22Rv1 (cell line): ENCODE data around the gene GUCY2D.
"Not testable (repeated sequence)": the region's sequence is repeated elsewhere in the genome, so short reads cannot be mapped to it uniquely, and the experiment has no call there.

Source experiments
- H3K27ac ChIP-seq: fragments of 450-650 bp; 2 replicates; pipeline ENCODE4 v1.5.1; 2017
- ZFX ChIP-seq: fragments of 450-650 bp; IDR thresholded peaks from 2 replicates; pipeline ENCODE4 v1.6.1; 2017; ENCODE audit warnings: antibody characterized with exemption, borderline replicate concordance
- TF ChIP-seq, protein P1 (sequence below): fragments of 450-650 bp; IDR thresholded peaks from 2 replicates; pipeline ENCODE4 v1.5.1; 2017; ENCODE audit warnings: mild to moderate bottlenecking

Gene GUCY2D

GRCh38 chr17:8001976-8002720 lies at the start of gene GUCY2D:
GUCY2D (plus strand) TSS chr17:8002615; CDS start chr17:8003048, 433 bp downstream.
- TF ChIP-seq, protein P1, sequence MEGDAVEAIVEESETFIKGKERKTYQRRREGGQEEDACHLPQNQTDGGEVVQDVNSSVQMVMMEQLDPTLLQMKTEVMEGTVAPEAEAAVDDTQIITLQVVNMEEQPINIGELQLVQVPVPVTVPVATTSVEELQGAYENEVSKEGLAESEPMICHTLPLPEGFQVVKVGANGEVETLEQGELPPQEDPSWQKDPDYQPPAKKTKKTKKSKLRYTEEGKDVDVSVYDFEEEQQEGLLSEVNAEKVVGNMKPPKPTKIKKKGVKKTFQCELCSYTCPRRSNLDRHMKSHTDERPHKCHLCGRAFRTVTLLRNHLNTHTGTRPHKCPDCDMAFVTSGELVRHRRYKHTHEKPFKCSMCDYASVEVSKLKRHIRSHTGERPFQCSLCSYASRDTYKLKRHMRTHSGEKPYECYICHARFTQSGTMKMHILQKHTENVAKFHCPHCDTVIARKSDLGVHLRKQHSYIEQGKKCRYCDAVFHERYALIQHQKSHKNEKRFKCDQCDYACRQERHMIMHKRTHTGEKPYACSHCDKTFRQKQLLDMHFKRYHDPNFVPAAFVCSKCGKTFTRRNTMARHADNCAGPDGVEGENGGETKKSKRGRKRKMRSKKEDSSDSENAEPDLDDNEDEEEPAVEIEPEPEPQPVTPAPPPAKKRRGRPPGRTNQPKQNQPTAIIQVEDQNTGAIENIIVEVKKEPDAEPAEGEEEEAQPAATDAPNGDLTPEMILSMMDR, result no peak
- no peak for TF ChIP-seq ZFX
- H3K27ac ChIP-seq, result no peak within 1 kb of the TSS

DNA sequence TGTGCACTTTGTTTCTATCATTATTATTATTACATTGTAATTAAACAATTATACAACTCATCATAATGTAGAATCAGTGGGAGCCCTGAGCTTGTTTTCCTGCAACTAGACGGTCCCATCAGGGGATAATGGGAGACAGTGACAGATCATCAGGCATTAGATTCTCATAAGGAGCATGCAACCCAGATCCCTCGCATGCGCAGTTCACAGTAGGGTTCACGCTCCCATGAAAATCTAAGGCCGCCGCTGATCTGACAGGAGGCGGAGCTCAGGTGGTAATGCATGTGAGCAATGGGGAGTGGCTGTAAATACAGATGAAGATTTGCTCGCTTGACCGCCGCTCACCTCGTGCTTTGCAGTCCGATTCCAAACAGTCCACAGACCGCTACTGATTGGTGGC lies 49.1 kb upstream of the GUCY2D start:
- not testable (repeated sequence) for H3K27ac ChIP-seq

GRCh38 chr17:7955414-7956227 lies 46.8 kb upstream of the GUCY2D start:
- no peak overlapping the region for H3K27ac ChIP-seq
- TF ChIP-seq, protein P1, result no peak
- TF ChIP-seq ZFX, result no peak

- TF ChIP-seq, protein P1, result no peak
- no peak for TF ChIP-seq ZFX
- no peak overlapping the region for H3K27ac ChIP-seq
Measured at GRCh38 chr17:7956228-7956965, 46.0 kb upstream of the GUCY2D start.

- no peak for TF ChIP-seq ZFX
- TF ChIP-seq, protein P1, result no peak
- H3K27ac ChIP-seq, result no peak overlapping the region
Measured at GRCh38 chr17:7959503-7960253, 42.7 kb upstream of the GUCY2D start.

- TF ChIP-seq, protein P1, result no peak
- no peak overlapping the region for H3K27ac ChIP-seq
Measured at GRCh38 chr17:7961421-7961820, 41.0 kb upstream of the GUCY2D start.

DNA sequence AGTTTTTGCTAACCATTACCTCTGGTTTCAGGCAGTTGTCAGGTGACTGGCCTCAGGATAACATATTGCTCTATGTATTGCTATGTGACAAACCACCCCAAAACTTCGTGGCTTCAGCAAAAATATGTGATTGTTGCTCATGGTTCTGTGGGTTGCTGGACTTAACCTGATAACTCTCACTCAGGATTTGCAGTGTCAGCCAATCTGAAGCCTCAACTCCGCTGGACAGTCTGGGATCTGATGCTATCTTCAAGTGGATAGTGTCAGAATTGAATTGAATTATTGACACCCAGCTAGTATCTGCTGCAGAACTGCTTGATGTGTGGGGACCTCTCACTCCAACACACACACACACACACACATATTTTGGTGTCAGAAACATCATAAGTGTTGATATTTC lies 34.7 kb upstream of the GUCY2D start:
- TF ChIP-seq ZFX, result no peak
- TF ChIP-seq, protein P1, result no peak

More for the DNA sequence above, 34.7 kb upstream of the GUCY2D start:
- H3K27ac ChIP-seq, result no peak overlapping the region
